ENCODE results near the gene THY1. TPM values are rescaled to one million over a fixed set of nuclear protein-coding genes. Genes with fewer than 3 reads are reported as not detected.

Gene THY1
- total RNA-seq, 4 donors from 2014 or later = 14.1 to 43.4 (median 30.6) TPM

DNA sequence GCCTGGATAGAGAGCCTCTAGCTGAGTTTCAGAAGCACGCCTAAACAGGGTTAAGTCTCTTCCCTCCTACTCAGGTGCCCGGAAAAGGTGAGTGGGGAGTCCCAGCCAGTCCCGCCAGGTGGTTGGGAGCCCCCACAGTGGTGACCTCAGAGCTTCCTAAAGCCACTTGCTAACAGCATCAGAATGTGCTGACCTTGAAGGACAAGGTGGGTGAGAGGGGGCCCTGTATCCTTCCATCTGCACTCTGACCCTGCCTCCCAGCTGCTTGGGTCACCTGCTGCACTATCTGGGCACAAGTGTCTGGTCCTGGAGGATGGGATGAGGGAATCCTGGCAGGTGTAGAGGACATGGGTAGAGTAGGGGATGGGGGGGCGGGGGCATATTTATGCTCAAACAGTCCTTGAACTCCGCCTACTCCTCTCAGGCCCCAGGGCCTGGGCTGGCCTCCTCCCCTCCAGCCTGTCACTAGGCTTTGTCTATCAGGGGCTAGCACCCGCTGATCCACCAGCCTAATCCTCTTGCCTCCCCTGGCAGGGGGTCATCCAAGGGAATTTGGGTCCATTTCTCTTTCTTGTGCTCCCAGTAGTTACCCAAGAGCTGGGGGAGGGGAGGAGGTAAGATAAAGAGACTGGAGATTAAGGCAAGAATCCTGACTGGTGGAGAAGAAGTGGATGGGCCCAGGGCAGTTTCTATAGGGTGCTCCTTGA, 44.9 kb downstream of the THY1 start:
- H3K27ac ChIP-seq = no peak overlapping the region
- H3K4me1 ChIP-seq = peaks cover 28 to 43% of the 10 kb centered on the region in 2 donors
- no peaks in the 10 kb centered on the region for H3K36me3 ChIP-seq
- intact Hi-C loops (cut with DNase I) = no loop called here
- no peaks in the 10 kb centered on the region for H3K27me3 ChIP-seq
- TF ChIP-seq, protein P1, sequence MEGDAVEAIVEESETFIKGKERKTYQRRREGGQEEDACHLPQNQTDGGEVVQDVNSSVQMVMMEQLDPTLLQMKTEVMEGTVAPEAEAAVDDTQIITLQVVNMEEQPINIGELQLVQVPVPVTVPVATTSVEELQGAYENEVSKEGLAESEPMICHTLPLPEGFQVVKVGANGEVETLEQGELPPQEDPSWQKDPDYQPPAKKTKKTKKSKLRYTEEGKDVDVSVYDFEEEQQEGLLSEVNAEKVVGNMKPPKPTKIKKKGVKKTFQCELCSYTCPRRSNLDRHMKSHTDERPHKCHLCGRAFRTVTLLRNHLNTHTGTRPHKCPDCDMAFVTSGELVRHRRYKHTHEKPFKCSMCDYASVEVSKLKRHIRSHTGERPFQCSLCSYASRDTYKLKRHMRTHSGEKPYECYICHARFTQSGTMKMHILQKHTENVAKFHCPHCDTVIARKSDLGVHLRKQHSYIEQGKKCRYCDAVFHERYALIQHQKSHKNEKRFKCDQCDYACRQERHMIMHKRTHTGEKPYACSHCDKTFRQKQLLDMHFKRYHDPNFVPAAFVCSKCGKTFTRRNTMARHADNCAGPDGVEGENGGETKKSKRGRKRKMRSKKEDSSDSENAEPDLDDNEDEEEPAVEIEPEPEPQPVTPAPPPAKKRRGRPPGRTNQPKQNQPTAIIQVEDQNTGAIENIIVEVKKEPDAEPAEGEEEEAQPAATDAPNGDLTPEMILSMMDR (IDR thresholded peaks at IDR 0.05) = no peak
- no peak for TF ChIP-seq POLR2A (IDR thresholded peaks at IDR 0.05)
- H3K4me3 ChIP-seq (replicated peaks in 1 of 3) = no peak overlapping the region
- H3K9me3 ChIP-seq = no peaks in the 10 kb centered on the region
- no peak for DNase-seq
- WGBS, 2 donors = 73 to 80% methylated on average over 5 to 6 of the region's 6 CpGs

DNA sequence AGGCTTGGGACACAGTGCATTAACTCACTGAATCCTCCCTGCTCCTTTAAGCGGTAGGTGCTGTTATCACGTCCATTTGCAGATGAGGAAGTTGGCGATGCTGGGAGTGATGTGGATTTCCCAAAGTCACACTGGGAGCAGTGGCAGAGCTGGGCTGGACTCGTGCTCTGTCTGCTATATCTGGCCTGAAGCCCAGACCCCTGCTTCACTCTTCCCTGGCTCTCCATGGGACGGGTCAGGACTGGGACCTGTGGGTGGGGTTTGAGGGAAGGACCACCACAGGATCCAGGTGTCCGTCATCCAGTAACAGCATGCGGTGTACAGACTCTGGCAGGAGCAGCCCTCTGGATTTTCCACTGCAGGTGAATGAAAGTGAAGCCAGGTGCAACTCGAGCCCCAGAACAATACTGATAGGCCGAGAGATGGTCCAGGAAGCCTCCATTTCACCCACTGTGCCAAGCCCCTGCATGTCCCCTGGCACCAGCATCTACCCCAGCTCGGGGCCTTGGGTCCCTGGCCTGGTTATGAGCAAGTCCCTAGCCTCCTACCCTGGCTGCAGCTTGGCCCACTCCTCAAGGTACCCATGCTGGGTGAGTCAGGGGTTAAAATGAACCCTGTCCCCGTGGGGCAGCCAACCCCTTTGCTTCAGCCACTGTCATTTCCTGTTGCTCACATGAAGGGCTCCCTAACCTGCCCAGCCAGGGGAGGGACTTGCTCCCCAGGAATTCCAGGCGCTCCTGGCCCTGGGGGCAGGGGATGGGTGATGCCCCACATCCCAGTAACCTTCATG, 45.7 kb downstream of the THY1 start:
- 77 to 83% methylated on average over 9 to 11 of the region's 12 CpGs for WGBS, 2 donors
- intact Hi-C loops (cut with DNase I) = no loop called here

DNA sequence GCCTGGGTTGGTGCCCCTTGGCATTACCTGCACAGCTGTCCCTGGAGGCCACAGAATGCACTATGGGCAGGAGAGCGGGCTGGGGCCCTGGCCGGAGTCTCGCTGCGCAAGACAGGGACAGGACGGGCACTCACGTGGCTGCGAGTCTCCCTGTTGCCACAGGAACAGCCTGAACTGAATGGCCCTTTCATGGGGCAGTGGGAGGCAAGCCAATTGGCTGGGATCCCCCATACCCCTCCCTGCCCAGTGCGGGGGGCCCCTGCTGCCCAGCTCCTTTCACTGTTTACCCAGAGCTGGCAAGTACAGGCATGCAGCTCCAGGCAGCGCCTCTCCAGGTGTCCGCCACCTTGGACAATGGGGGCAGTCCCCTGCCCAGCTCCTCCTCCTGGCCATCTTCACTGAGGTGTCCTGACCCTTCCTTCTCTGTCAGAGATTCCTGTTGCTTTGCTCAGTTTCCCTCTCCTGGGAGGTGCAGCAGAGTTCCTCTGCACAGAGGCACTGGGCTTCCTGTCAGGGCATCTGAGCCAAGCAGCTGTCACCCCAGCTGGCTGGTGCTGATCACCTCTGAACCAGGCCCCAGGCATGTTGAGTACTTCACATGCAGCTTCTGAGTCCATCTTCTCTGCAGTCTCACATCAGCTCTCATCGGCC, 46.6 kb downstream of the THY1 start:
- 32 to 41% methylated on average over 8 to 9 of the region's 11 CpGs for WGBS, 2 donors
- Histone ChIP-seq H3K4me3 (replicated peaks in 1 of 3) (no peak overlapping the region), H3K9me3 (no peaks in the 10 kb centered on the region), H3K27ac (peak overlapping the region; percentile 44 to 85 (median 72)), H3K36me3 (no peaks in the 10 kb centered on the region), H3K4me1 (peaks cover 23 to 39% of the 10 kb centered on the region in 2 donors), H3K27me3 (no peaks in the 10 kb centered on the region)
- TF ChIP-seq POLR2A (IDR thresholded peaks at IDR 0.05) = peak in 1 of 2 donors; percentile 51
- TF ChIP-seq, protein P1 (IDR thresholded peaks at IDR 0.05) = peak in 1 of 6 experiments; percentile 14
- DNase-seq = peak; percentile 91 to 94
- intact Hi-C loops (cut with DNase I) = no loop called here

More for the DNA sequence above, 45.7 kb downstream of the THY1 start:
- H3K36me3 ChIP-seq = no peaks in the 10 kb centered on the region
- H3K27ac ChIP-seq = peak overlapping the region in 1 of 3 donors; percentile 85
- H3K9me3 ChIP-seq = no peaks in the 10 kb centered on the region
- H3K4me3 ChIP-seq (replicated peaks in 1 of 3) = no peak overlapping the region
- H3K4me1 ChIP-seq = peaks cover 28 to 41% of the 10 kb centered on the region in 2 donors
- DNase-seq = no peak
- H3K27me3 ChIP-seq = no peaks in the 10 kb centered on the region
- TF ChIP-seq POLR2A (IDR thresholded peaks at IDR 0.05) = no peak

DNA sequence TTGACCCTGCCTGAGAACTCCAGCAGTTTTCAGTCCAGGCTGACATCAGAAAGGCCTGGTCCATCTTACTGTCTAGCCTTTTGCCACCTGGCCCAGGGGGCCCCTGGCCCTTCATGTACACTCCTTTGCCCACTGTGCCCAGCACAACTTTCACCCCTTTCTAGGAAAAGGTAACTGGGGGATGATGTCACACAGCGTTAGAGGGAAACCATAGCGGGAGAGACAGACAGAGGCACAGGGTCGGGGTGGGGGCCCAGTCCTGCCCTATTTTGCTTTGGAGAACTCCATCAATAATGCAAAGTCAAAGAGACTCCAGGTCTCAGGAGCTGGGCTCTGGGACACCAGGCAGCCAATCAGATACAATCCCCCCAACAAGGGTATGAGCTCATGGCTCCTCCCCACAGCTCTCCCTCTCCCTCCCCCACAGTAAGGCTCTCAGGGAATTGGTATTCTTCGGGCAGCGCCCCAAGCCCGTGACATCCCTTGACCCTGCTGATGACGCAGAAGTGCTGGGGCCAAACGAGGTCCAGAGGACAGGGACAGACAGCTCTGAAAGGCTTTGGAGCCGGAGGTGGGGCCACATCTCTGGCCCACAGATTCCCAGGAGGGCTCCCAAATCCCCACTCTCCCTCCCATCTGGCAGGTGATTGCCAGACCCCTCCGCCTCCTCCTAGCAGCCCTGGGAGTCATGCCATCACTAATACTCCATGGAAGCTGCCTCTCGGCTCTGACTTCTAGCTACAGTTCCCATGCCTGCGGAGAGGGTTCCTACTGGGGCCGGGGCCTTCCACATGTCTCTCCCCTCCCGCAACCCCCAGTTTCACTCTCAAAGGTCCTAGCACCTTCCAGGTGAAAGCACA, 47.4 kb downstream of the THY1 start:
- peak; percentile 53 to 57 for DNase-seq
- Histone ChIP-seq H3K36me3 (no peaks in the 10 kb centered on the region), H3K4me3 (replicated peaks in 1 of 3) (no peak overlapping the region), H3K9me3 (no peaks in the 10 kb centered on the region), H3K4me1 (peaks cover 25 to 42% of the 10 kb centered on the region in 2 donors), H3K27me3 (no peaks in the 10 kb centered on the region), H3K27ac (peak overlapping the region; percentile 44 to 85 (median 72))
- TF ChIP-seq, protein P1 (IDR thresholded peaks at IDR 0.05) = no peak
- no peak for TF ChIP-seq POLR2A (IDR thresholded peaks at IDR 0.05)
- intact Hi-C loops (cut with DNase I) = no loop called here
- 48 to 52% methylated on average over 13 to 14 of the region's 14 CpGs for WGBS, 2 donors

All from thyroid gland (tissue), 4 donors.